ENCODE data around the gene KIRREL3. TPM values are rescaled to one million over a fixed set of nuclear protein-coding genes. Genes with fewer than 3 reads are reported as not detected.

Gene KIRREL3
- total and polyA plus RNA-seq, 2 of the 4 experiments (the other 2 are of a cell fraction): 10.9 to 15.9 TPM

DNA sequence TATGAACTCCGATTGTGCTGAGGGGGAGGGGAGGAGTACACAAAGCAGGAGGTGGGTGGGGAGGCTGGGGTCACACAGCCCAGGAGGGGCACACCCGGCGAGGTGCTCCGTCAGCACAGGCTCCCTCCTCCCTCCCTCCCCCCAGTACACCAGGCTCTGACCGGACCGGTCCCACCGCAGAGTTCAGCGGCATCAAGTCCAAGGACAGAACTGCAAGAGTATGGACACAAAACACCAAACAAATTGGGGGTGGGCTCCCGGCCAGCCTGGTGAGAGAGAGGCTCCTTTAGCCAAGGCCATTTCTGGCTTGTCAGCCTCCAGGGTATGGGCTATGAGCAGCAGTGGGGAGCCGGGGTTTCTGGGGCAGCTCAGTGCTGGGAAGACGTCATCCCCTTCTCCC, 576.8 kb downstream of the KIRREL3 start:
- Histone ChIP-seq H3K56ac (ENCODE audit: extremely low read depth, insufficient read depth, low read length) (no peak overlapping the region), H3K27ac (ENCODE audit: insufficient read depth, low read length) (no peak overlapping the region), H4K5ac (ENCODE audit: low read depth, low read length) (no peak overlapping the region), H3K36me3 (ENCODE audit: control insufficient read depth, insufficient read depth, low read length) (peaks cover 1% of the 10 kb centered on the region; the same call in 1 of the 2 replicates), H2BK15ac (ENCODE audit: low read depth, low read length) (no peak overlapping the region), H3K4me3 (ENCODE audit: insufficient read depth, low read depth, low read length) (no peak overlapping the region), H3K9me1 (ENCODE audit: insufficient read depth, low read length) (peaks cover 4% of the 10 kb centered on the region; the same call in 1 of the 2 replicates), H2AK5ac (ENCODE audit: low read depth, low read length) (no peak overlapping the region), H3K27me3 (ENCODE audit: control insufficient read depth, insufficient read depth, low read length) (no peaks in the 10 kb centered on the region), H2AK9ac (replicated peaks; ENCODE audit: low read depth, low read length, poor library complexity) (no peak overlapping the region), H2AFZ (replicated peaks; ENCODE audit: low read length, poor library complexity) (no peak overlapping the region), H2BK20ac (ENCODE audit: low read depth, low read length) (no peak overlapping the region), H2BK5ac (ENCODE audit: low read depth, low read length, poor library complexity, severe bottlenecking) (no peak overlapping the region), H3K23ac (ENCODE audit: low read depth, low read length) (no peak overlapping the region), H3K18ac (ENCODE audit: low read depth, low read length) (no peak overlapping the region), H3K4me1 (ENCODE audit: control insufficient read depth, insufficient read depth, low read length) (peaks cover 8% of the 10 kb centered on the region), H4K91ac (ENCODE audit: insufficient read depth, low read depth, low read length) (no peak overlapping the region), H3K9ac (ENCODE audit: low read depth, low read length) (no peak overlapping the region), H3K9me3 (ENCODE audit: control insufficient read depth, insufficient read depth, low read length) (no peaks in the 10 kb centered on the region), H3K4me2 (ENCODE audit: low read depth, low read length) (no peak overlapping the region), H3K14ac (replicated peaks; ENCODE audit: low read depth, low read length) (no peak overlapping the region), H4K8ac (ENCODE audit: low read depth in 2 of 2, low read length in 2 of 2) (no peak overlapping the region), H3K4ac (ENCODE audit: low read depth, low read length) (no peak overlapping the region), H3K79me1 (ENCODE audit: low read depth in 1 of 2, low read length in 2 of 2) (no peaks in the 10 kb centered on the region), H4K20me1 (ENCODE audit: insufficient read depth, low read length) (no peaks in the 10 kb centered on the region), H2BK120ac (ENCODE audit: low read depth, low read length) (no peak overlapping the region)
- dilution Hi-C loops (cut with HindIII; ENCODE audit: low sequenced_read_pairs, unreplicated experiment) (no loop called here), intact Hi-C loops (cut with micrococcal nuclease) (no loop called here), in situ Hi-C loops (cut with MboI; ENCODE audit: low sequenced_read_pairs) (no loop called here)
- TF ChIP-seq NFE2L2 (IDR thresholded peaks at IDR 0.05; ENCODE audit: low read depth, low read length) (no peak), MXI1 (IDR thresholded peaks at IDR 0.05; ENCODE audit: borderline replicate concordance, low read depth, low read length) (no peak), FOS (IDR thresholded peaks at IDR 0.05; ENCODE audit: low read depth, low read length) (no peak), POLR2A (IDR thresholded peaks at IDR 0.05; ENCODE audit: low read depth, low read length) (no peak), RAD21 (IDR thresholded peaks at IDR 0.05; ENCODE audit: low read length) (no peak), RCOR1 (IDR thresholded peaks at IDR 0.05; ENCODE audit: insufficient replicate concordance, low read length) (no peak), SMC3 (IDR thresholded peaks at IDR 0.05; ENCODE audit: low read depth, low read length) (no peak), BHLHE40 (IDR thresholded peaks at IDR 0.05; ENCODE audit: low read depth, low read length) (no peak), MAFK (IDR thresholded peaks at IDR 0.05; ENCODE audit: low read depth, low read length) (no peak)
- TF ChIP-seq, protein P1, sequence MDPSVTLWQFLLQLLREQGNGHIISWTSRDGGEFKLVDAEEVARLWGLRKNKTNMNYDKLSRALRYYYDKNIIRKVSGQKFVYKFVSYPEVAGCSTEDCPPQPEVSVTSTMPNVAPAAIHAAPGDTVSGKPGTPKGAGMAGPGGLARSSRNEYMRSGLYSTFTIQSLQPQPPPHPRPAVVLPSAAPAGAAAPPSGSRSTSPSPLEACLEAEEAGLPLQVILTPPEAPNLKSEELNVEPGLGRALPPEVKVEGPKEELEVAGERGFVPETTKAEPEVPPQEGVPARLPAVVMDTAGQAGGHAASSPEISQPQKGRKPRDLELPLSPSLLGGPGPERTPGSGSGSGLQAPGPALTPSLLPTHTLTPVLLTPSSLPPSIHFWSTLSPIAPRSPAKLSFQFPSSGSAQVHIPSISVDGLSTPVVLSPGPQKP (IDR thresholded peaks at IDR 0.05; ENCODE audit: borderline replicate concordance, low read depth, low read length): no peak
- no peak for ATAC-seq (ENCODE audit: low read depth)
- CTCF ChIA-PET: no interaction called here
- no peak for DNase-seq
- WGBS, 2 experiments (ENCODE audit: extremely low coverage in 2 of 2, insufficient read length in 1 of 2): no CpG with 5 or more reads among the region's 11 CpGs
- POLR2A ChIA-PET (ENCODE audit: unreplicated experiment): no interaction called here
- BruUV-seq (replicated peaks): no TSS peak

All from IMR-90 (cell line).